Heart right ventricle (tissue), 16 donors: ENCODE results near the gene FITM2. TPM values are rescaled to one million over a fixed set of nuclear protein-coding genes. Genes with fewer than 3 reads are reported as not detected.
"Not testable (repeated sequence)": the region's sequence is repeated elsewhere in the genome, so short reads cannot be mapped to it uniquely, and the experiment has no call there.

Experiments used
- ATAC-seq, 8 donors: fragments of 200-7000 bp; cut with Tn5 transposase; one replicate each; pipeline ENCODE4 v1.9.1; 2020; ENCODE audit warnings: mild to moderate bottlenecking in 8 of 8, moderate library complexity in 8 of 8, moderate number of reproducible peaks in 1 of 8
- DNase-seq, 2 donors: peaks; one replicate each; pipeline ENCODE4 v3.0.0-alpha.2; 2020
- H3K27ac ChIP-seq, 10 donors: fragments of 200-600 bp; sonication (generic) in 2 of 10; one replicate each; pipeline versions ENCODE4 v1.5.0 to v1.8.0; 2020 to 2022; ENCODE audit warnings: mild to moderate bottlenecking in 3 of 10
- H3K27me3 ChIP-seq, 7 donors: fragments of 200-600 bp; one replicate each; pipeline ENCODE4 v1.8.0; 2021 to 2022; ENCODE audit warnings: mild to moderate bottlenecking in 2 of 7
- H3K36me3 ChIP-seq, 9 donors: fragments of 200-600 bp; sonication (generic) in 1 of 9; one replicate each; pipeline versions ENCODE4 v1.5.0 to v1.8.0; 2020 to 2022; ENCODE audit warnings: mild to moderate bottlenecking in 2 of 9
- H3K4me1 ChIP-seq, 9 donors: fragments of 200-600 bp; sonication (generic) in 1 of 9; one replicate each; pipeline versions ENCODE4 v1.5.0 to v1.8.0; 2020 to 2022; ENCODE audit warnings: mild to moderate bottlenecking in 4 of 9
- H3K4me3 ChIP-seq, 10 donors: fragments of 200-600 bp; sonication (generic) in 2 of 10; one replicate each; pipeline versions ENCODE4 v1.5.0 to v1.8.0; 2020 to 2022; ENCODE audit warnings: mild to moderate bottlenecking in 7 of 10, moderate library complexity in 2 of 10
- H3K9me3 ChIP-seq, 11 donors: fragments of 200-600 bp in 10 of 11; sonication (generic) in 2 of 11; one replicate each; pipeline versions ENCODE4 v1.5.0 to v1.8.0; 2013 to 2022; ENCODE audit warnings: mild to moderate bottlenecking in 2 of 11, control low read depth in 1 of 11, moderate library complexity in 1 of 11
- WGBS, 2 donors: extraction: QIAGEN DNeasy Blood & Tissue Kit; methylation state at CpG; one replicate each; pipeline ENCODE4 v1.1.7; 2013; ENCODE audit warnings: inconsistent platforms in 1 of 2; 5-methylcytosine and 5-hydroxymethylcytosine counted together
- intact Hi-C, 10 donors: fragments of 100-400 bp; cut with DNase I; formaldehyde crosslinking; loops; one replicate each; pipeline versions ENCODE4 v1.11.1 to v1.14.2; 2022
- polyA plus RNA-seq, 2 donors: library from polyadenylated mRNA; stranded (reverse); fragments of 200-250 nt; gene quantifications; one replicate each; pipeline ENCODE4 v1.2.3, GENCODE V29; 2013
- total RNA-seq, 10 donors: library from RNA; stranded (reverse); fragmentation: NEBNext Ultra II Directional in 3 of 10; extraction: Animal tissue kit (Norgen Biotek cat#: 25700) in 3 of 10; gene quantifications; one replicate each; pipeline versions ENCODE4 v1.2.1 to v1.2.4, GENCODE V29; 2021 to 2023
- TF ChIP-seq, protein P1 (sequence below), 9 donors: fragments of 200-600 bp; sonication (generic) in 2 of 9; IDR thresholded peaks; one replicate each; pipeline versions ENCODE4 v1.5.0 to v1.8.0; 2021 to 2022; ENCODE audit warnings: antibody characterized with exemption in 9 of 9, mild to moderate bottlenecking in 5 of 9, moderate library complexity in 1 of 9
- donor health status: Arrhythmogenic right ventricular cardiomyopathy.
- donor health status: ischemic (EF 13 %, LVEDD 7.1; RV severe dilation, severe dysfunction).
- donor health status: healthy with polysubstance abuse.
- donor health status: DM: no; HTN: yes; CAD: no.
- donor health status: DM: no; HTN: no; CAD: no.
- donor health status: ischemic (EF 25% LVEDD 6.9; RV normal size, moderate dysfunction).
- donor health status: ischemic (EF 25% LVEDD 5.7; RV mildly dilated, moderate dysfunction).
- donor health status: healthy.
- donor health status: DM: yes; HTN: yes; CAD: no.
- donor health status: Ischemic cardiomyopathy.
- donor health status: ischemic (EF 35%, LVEDD 5.7; RV mildly dilated, moderate dysfunction).
- donor health status: nonischemic (EF 11% LVEDD 7.7; RV severe dilation, severe dysfunction).
- donor health status: DM: yes; HTN: yes; CAD: no.
- donor health status: PGD.
- donor health status: ischemic (EF 29% LVEDD 5.4; RV normal size, mild dysfunction).
- donor health status: nonischemic (EF 23%, LVEDD 6.1; RV moderate dilation, normal function).

FITM2 gene
- total and polyA plus RNA-seq, 12 donors = 25.2 to 182 (median 135) TPM

DNA sequence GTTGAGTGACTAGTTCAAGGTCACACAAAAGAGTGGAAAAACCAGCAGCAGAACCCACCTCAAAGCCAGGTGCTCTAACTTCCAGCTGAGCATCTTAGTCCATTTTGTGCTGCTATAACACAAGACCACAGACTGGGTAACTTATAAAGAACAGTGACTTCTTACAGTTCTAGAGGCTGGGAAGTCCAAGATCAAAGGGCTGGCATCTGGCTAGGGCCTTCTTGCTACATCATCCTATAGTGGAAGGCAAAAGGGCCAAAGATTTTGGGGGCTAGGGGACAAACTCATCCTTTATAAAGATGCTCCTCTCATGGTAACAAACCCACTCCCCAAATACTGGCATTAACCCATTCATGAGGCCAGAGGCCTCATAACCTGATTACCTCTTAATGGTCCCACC lies 9.7 kb downstream of the FITM2 start:
- H3K27me3 ChIP-seq = no peaks in the 10 kb centered on the region
- ATAC-seq (no peak), DNase-seq (no peak)
- H3K36me3 ChIP-seq = peaks cover 0 to 9% (median 0%) of the 10 kb centered on the region in 9 donors
- H3K9me3 ChIP-seq = no peaks in the 10 kb centered on the region
- intact Hi-C loops = loop anchor here in 1 of 10 donors (10.0 kb wide), 1 partner anchor 186 kb away; no protein-coding TSS in a partner anchor
- H3K4me3 ChIP-seq = no peak overlapping the region
- H3K4me1 ChIP-seq = peaks cover 0 to 62% (median 32%) of the 10 kb centered on the region in 9 donors
- peak overlapping the region in 4 of 10 donors; percentile 21 to 59 (median 58) for H3K27ac ChIP-seq
- TF ChIP-seq, protein P1, sequence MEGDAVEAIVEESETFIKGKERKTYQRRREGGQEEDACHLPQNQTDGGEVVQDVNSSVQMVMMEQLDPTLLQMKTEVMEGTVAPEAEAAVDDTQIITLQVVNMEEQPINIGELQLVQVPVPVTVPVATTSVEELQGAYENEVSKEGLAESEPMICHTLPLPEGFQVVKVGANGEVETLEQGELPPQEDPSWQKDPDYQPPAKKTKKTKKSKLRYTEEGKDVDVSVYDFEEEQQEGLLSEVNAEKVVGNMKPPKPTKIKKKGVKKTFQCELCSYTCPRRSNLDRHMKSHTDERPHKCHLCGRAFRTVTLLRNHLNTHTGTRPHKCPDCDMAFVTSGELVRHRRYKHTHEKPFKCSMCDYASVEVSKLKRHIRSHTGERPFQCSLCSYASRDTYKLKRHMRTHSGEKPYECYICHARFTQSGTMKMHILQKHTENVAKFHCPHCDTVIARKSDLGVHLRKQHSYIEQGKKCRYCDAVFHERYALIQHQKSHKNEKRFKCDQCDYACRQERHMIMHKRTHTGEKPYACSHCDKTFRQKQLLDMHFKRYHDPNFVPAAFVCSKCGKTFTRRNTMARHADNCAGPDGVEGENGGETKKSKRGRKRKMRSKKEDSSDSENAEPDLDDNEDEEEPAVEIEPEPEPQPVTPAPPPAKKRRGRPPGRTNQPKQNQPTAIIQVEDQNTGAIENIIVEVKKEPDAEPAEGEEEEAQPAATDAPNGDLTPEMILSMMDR (IDR thresholded peaks at IDR 0.05) = no peak

DNA sequence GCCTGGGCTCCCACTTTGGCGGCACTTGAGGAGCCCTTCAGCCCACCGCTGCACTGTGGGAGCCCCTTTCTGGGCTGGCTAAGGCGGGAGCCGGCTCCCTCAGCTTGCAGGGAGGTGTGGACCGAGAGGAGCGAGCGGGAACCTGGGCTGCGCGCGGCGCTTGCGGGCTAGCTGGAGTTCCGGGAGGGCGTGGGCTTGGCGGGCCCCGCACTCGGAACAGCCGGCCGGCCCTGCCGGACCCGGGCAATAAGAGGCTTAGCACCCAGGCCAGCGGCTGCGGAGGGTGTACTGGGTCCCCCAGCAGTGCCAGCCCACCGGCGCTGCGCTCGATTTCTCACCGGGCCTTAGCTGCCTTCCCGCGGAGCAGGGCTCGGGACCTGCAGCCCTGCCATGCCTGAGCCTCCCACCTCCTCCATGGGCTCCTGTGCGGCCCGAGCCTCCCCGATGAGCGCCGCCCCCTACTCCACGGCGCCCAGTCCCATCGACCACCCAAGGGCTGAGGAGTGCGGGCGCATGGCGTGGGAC lies 11.9 kb downstream of the FITM2 start:
- not testable (repeated sequence) for H3K27ac ChIP-seq, H3K27me3 ChIP-seq, DNase-seq, ATAC-seq, H3K9me3 ChIP-seq, H3K36me3 ChIP-seq, H3K4me3 ChIP-seq
- WGBS, 2 donors = 93 to 94% methylated on average over 41 to 42 of the region's 42 CpGs
- intact Hi-C loops = loop anchor here in 1 of 10 donors (10.0 kb wide), 1 partner anchor 184 kb away; no protein-coding TSS in a partner anchor
- peaks cover 0 to 60% (median 22%) of the 10 kb centered on the region in 9 donors for H3K4me1 ChIP-seq

DNA sequence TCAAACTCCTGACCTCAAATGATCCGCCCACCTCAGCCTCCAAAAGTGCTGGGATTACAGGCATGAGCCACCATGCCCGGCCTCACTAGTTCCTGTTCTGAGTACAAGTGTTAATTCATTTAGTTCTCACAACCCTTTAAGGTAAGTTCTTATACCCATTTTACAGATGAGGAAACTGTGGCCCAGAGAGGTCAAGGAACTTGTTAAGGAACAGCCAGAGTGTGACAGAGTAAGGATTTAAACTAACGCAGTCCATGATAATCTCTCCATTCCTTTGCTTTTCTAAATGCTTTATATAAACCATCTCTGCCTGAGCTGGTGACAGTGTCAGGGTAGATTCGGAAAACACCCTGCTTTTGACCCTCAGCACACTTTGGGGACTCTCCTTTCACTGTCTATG lies 13.3 kb downstream of the FITM2 start:
- no peak for ATAC-seq
- Histone ChIP-seq H3K4me1 (peaks cover 0 to 47% (median 16%) of the 10 kb centered on the region in 9 donors), H3K27me3 (no peaks in the 10 kb centered on the region), H3K9me3 (no peaks in the 10 kb centered on the region), H3K4me3 (no peak overlapping the region), H3K27ac (no peak overlapping the region), H3K36me3 (peaks cover 0 to 4% (median 0%) of the 10 kb centered on the region in 9 donors)
- TF ChIP-seq, protein P1 (IDR thresholded peaks at IDR 0.05) = no peak
- no peak for DNase-seq
- intact Hi-C loops = loop anchor here in 1 of 10 donors (10.0 kb wide), 1 partner anchor 183 kb away; no protein-coding TSS in a partner anchor
- 94 to 95% methylated on average over 4 of the region's 4 CpGs for WGBS, 2 donors

DNA sequence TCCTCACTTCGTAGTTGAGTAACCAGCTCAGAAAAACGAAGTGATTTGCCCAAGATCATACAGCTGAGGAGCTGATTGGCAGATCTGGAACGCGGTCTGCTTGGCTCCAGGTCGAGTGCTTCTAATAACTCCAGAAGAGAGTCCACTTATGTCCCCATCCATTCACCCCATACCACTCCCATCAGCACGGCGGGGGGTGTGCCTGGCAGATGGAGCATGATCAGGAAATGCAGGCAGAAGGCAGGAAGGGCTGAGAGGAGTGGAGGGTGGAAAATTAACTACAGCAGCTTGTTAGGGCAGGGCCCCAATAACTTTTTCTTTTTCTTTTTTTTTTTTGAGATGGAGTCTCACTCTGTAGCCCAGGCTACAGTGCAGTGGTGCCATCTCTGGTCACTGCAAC lies 15.0 kb downstream of the FITM2 start:
- peak overlapping the region in 3 of 10 donors; percentile 28 to 37 (median 37) for H3K27ac ChIP-seq
- H3K27me3 ChIP-seq = no peaks in the 10 kb centered on the region
- no peaks in the 10 kb centered on the region for H3K9me3 ChIP-seq
- WGBS, 2 donors = 38 to 50% methylated on average over 7 of the region's 7 CpGs
- TF ChIP-seq, protein P1 (IDR thresholded peaks at IDR 0.05) = no peak
- no peak overlapping the region for H3K4me3 ChIP-seq
- DNase-seq = peak in 1 of 2 donors; percentile 46
- intact Hi-C loops = loop anchor here in 1 of 10 donors (10.0 kb wide), 1 partner anchor 181 kb away; no protein-coding TSS in a partner anchor
- H3K36me3 ChIP-seq = no peaks in the 10 kb centered on the region
- peak; percentile 38 to 90 (median 79) for ATAC-seq
- H3K4me1 ChIP-seq = peaks cover 0 to 32% (median 11%) of the 10 kb centered on the region in 9 donors

DNA sequence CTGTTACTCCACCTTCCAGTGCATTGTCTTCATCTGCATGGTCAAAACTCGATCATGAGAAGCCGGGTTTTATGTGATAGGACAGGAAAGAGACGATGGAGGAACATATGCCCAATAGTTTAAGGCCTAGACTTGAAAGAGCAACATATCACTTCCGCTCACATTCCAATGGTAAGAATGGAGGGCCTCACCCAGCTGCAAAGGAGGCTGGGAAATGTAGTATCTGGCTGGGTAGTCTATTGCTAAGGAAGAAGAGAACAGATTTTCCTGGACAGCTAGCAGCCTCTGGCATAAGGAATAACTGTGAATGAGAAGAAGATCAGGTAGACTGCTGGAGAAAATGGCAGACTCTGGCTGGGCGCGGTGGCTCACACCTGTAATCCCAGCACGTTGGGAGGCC lies 19.2 kb downstream of the FITM2 start:
- ATAC-seq (no peak), DNase-seq (no peak)
- H3K9me3 ChIP-seq = no peaks in the 10 kb centered on the region
- peaks cover 0 to 37% (median 22%) of the 10 kb centered on the region in 9 donors for H3K4me1 ChIP-seq
- H3K27ac ChIP-seq = no peak overlapping the region
- no peak overlapping the region for H3K4me3 ChIP-seq
- intact Hi-C loops = loop anchor here in 1 of 10 donors (10.0 kb wide), 1 partner anchor 177 kb away; no protein-coding TSS in a partner anchor
- H3K27me3 ChIP-seq = no peaks in the 10 kb centered on the region
- TF ChIP-seq, protein P1 (IDR thresholded peaks at IDR 0.05) = no peak
- WGBS, 2 donors = 87 to 92% methylated on average over 7 of the region's 7 CpGs
- H3K36me3 ChIP-seq = peaks cover 0 to 12% (median 0%) of the 10 kb centered on the region in 9 donors
